AG09309 (cell line): ENCODE results near the gene ZPBP.

Source experiments
- DNase-seq: peaks from one replicate; pipeline ENCODE4 v3.0.0-alpha.2; 2010; ENCODE audit warnings: low read depth
- H3K4me3 ChIP-seq: 2 replicates; pipeline ENCODE4 v1.5.1; 2011; ENCODE audit warnings: mild to moderate bottlenecking, low read depth, low read length, moderate library complexity; ENCODE audit not compliant: control insufficient read depth
- TF ChIP-seq, protein P1 (sequence below): IDR thresholded peaks from 2 replicates; pipeline ENCODE4 v1.5.1; 2011; ENCODE audit warnings: mild to moderate bottlenecking, low read depth, low read length, inconsistent platforms; ENCODE audit not compliant: insufficient read depth, control insufficient read depth; ENCODE audit errors: missing control alignments

The ZPBP gene

GRCh38 chr7:50092579-50093491 is at the start of gene ZPBP:
Gene ZPBP, minus strand, starts transcription at chr7:50093246. Its CDS starts 52 bp downstream, at chr7:50093194.
- H3K4me3 ChIP-seq: no peak within 1 kb of the TSS; the same call in 1 of the 2 replicates
- TF ChIP-seq, protein P1, sequence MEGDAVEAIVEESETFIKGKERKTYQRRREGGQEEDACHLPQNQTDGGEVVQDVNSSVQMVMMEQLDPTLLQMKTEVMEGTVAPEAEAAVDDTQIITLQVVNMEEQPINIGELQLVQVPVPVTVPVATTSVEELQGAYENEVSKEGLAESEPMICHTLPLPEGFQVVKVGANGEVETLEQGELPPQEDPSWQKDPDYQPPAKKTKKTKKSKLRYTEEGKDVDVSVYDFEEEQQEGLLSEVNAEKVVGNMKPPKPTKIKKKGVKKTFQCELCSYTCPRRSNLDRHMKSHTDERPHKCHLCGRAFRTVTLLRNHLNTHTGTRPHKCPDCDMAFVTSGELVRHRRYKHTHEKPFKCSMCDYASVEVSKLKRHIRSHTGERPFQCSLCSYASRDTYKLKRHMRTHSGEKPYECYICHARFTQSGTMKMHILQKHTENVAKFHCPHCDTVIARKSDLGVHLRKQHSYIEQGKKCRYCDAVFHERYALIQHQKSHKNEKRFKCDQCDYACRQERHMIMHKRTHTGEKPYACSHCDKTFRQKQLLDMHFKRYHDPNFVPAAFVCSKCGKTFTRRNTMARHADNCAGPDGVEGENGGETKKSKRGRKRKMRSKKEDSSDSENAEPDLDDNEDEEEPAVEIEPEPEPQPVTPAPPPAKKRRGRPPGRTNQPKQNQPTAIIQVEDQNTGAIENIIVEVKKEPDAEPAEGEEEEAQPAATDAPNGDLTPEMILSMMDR: peak; percentile 58
- no peak for DNase-seq

GRCh38 chr7:50142425-50143017 is 49.5 kb upstream of the ZPBP start:
- TF ChIP-seq, protein P1: peak; percentile 53
- DNase-seq: peak; percentile 10
- no peak overlapping the region for H3K4me3 ChIP-seq

DNA sequence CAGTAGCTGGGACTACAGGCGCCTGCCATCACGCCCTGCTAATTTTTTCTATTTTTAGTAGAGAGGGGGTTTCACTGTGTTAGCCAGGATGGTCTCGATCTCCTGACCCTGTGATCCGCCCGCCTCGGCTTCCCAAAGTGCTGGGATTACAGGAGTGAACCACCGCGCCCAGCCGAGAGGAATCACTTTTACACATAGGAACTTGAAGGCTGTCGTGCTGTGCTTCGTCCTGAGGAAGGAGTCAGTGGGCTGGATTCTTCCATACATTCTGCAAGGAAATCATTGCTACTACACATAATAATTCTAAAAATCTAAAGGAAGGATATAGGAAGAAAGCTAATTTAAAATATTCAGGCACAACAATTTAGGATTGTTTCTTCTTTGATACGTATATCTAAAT is 48.8 kb upstream of the ZPBP start:
- TF ChIP-seq, protein P1: no peak
- no peak for DNase-seq
- H3K4me3 ChIP-seq: no peak overlapping the region

- no peak for DNase-seq
- TF ChIP-seq, protein P1: no peak
- H3K4me3 ChIP-seq: no peak overlapping the region
Measured at GRCh38 chr7:50141131-50141530, 48.1 kb upstream of the ZPBP start.

DNA sequence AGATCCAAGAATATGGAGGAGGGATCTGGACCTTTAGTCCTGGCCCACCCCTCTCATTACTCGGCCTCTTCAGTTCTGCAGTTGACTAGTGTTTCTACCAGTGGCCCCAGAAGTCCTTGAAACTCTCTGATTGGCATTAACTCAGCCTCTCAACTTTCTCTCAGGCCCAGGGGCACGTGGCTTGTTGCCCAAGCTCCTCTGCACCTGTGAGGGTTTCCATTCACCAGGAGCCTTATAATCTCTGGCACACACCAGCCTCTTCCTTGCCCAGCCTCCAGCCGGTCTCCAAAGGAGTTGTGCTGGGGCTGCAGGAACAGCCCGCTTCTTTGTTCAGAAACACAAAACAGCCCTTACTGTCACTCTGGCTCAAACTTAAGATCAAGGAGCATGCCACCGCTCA is 47.6 kb upstream of the ZPBP start:
- H3K4me3 ChIP-seq: no peak overlapping the region
- TF ChIP-seq, protein P1: no peak
- DNase-seq: no peak

DNA sequence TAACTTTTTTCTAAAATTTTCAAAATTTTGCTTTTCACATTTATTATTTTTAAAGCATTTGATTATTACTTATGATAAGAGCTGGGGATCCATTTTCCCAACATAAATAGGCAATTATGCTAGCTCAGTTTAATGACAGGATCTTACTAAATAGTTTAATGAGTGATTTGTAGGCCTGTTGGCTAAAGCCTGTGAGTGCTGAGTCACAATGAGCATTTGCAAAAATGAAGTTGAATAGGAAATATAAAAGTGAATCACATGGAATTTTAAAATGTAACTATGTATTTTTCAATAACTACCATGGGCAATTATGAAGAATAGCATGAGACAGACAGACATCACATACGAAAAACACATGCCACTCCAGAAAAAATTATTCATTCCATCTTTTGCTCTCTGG is 45.1 kb upstream of the ZPBP start:
- TF ChIP-seq, protein P1: no peak
- H3K4me3 ChIP-seq: no peak overlapping the region
- DNase-seq: no peak
